ENCODE results near the gene HTT.

The HTT gene

GRCh38 chr4:3074078-3074845, at the start of gene HTT, which contains the start of gene HTT-AS:
Gene HTT, plus strand, starts transcription at chr4:3074681. Its CDS starts 145 bp downstream, at chr4:3074826.
Gene HTT-AS, minus strand, starts transcription at chr4:3074538.
- FAIRE-seq, result no peak

DNA sequence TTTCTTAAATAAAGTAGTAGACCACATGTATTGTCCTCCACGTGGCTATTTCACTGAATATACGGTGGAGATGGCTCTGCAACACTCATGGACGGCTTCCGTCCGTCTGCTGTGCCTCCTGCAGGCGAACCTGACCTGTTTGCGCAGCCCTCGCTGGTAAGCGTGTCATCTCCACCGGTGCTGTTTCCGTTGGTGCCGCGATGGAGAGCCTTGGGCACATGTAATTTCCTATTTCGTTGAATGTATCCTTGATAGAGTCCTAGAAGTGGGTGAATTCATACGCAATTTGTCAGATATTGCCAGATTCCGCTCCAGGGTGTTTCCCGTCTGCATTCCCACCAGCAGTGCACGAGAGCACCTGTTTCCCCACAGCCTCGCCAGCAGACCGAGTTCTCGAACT, 48.6 kb upstream of the HTT start:
- FAIRE-seq, result no peak

GRCh38 chr4:3026540-3026939, 47.9 kb upstream of the HTT start:
- no peak for FAIRE-seq

- no peak for FAIRE-seq
Measured at GRCh38 chr4:3029464-3029863, 45.0 kb upstream of the HTT start.

- no peak for FAIRE-seq
Measured at GRCh38 chr4:3030566-3031356, 43.7 kb upstream of the HTT start.

DNA sequence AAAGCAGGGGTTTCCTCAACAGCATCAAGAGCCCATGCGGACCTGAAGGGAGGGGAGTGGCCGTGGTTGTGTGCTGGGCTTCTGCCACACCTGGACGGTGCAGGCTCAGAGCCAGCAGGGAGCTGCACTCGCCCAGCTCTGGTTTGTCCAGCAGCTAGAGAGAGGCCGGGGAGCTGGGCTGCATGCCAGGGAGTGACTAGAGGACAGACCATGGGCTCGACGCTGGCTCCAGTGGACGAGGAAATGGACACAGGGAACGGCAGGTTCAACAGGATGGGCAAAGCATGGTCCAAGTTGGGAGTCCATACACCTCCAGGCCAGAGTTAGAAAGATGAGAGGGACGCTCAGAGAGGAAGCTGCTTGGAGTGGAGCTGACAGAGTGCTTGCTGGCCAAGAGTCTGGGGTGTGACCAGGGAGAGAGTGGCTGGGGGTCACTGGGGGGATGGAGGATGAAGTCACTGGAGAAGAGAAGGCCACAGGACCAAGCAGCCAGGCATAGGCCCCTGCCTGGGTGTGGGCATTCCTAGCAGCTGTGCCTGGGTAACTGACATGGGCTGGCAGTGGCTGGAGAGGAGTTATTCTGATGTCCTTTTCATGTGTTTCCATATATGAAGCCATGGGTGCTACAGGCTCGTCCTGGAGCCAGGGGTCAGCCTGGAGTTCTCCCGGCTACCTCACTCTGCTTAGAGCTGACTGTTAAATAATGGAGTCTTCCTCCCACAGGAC, 43.0 kb upstream of the HTT start:
- no peak for FAIRE-seq

DNA sequence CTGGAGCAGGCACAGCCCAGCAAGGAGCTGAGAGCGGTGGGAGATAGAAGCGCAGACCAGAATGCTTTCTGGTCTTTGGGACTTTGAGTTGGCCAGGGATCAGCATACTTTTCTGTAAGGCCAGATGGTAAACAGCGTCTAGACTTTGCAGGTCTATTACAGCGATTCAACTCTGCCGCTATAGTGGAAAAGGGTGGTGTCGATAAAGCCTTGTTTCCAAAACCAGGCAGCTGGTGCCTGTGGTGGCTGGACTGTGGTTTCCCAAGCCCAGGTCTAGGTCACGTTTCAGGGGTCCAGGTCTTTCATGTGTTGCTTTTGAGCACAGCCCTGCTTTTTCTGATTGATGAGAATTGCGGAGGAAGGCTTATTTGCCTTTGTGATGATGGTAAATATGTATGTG, 40.2 kb upstream of the HTT start:
- no peak for FAIRE-seq

DNA sequence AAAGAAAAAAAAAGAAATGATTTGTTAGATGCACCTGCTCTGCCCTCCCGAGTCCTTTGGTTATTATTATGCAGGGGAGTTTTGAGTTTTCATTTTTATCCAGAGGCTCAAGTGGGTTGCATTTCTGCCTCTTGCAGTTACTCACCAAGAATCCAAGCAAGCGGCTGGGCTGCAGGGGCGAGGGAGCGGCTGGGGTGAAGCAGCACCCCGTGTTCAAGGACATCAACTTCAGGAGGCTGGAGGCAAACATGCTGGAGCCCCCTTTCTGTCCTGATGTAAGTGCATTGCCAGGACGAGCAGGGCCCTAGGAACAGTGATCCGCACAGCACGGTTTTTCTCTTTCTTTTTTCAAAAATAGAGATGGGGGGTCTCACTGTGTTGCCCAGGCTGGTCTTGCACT, 39.2 kb upstream of the HTT start:
- no peak for FAIRE-seq

DNA sequence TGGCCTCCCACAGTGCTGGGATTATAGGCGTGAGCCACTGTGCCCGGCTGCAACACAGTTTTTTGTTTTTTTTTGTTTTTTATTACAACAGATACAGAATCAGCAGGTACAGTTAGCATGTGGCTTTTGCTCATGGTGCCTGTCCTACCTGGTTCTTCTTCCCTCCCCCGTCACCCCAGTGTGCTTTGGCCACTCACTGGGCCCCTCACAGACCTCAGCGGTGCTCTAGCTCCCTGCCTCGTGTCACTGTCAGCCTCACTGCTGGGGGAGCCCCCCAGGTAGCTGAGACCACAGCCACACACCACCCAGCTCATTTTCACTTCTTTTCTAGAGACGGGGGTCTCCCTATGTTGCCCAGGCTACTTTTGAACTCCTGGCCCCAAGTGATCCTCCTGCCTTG, 38.8 kb upstream of the HTT start:
- no peak for FAIRE-seq

DNA sequence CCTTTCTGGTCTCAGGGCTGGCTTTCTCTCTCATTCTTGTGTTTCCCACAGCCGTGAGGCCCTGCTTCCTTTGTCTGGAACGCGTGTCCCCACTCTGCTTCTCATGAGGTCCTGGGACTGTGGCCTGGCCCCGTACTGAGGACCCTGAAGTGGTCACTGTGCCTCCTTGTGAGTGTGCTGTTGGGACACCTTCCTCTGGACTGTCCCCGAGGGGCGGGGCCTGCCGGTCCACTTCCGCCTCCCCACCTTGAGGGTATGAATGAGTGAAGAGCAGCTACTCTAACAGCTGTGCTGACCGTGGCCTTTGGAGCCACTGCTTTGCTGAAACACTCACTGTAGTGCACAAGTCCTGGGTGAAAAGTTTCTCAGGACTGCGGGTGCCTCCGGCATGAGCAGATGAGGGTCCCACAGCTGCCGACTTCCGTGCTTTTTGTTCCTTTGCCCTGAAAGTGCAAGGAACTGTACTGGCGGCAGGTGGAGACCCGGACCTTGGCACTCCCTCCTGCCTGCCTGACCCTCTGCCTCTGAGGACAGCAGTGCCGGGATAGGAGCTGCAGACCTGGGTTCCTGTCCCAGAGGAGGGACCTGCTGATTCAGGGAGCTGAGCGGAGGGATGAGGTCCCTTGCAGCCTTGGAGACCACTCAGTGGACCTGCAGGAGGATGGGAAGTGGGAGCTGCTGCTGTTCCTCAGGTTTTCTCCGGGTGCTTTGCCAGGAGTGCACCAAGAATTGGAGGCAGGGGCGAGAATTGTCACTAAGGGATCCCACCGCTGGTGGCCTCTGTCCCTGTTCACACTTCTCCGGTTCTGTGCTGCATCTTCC, 38.1 kb upstream of the HTT start:
- FAIRE-seq, result no peak

- FAIRE-seq, result no peak
Measured at GRCh38 chr4:3037957-3038461, 36.5 kb upstream of the HTT start.

- FAIRE-seq, result no peak
Measured at GRCh38 chr4:3039706-3040366, 34.6 kb upstream of the HTT start.

DNA sequence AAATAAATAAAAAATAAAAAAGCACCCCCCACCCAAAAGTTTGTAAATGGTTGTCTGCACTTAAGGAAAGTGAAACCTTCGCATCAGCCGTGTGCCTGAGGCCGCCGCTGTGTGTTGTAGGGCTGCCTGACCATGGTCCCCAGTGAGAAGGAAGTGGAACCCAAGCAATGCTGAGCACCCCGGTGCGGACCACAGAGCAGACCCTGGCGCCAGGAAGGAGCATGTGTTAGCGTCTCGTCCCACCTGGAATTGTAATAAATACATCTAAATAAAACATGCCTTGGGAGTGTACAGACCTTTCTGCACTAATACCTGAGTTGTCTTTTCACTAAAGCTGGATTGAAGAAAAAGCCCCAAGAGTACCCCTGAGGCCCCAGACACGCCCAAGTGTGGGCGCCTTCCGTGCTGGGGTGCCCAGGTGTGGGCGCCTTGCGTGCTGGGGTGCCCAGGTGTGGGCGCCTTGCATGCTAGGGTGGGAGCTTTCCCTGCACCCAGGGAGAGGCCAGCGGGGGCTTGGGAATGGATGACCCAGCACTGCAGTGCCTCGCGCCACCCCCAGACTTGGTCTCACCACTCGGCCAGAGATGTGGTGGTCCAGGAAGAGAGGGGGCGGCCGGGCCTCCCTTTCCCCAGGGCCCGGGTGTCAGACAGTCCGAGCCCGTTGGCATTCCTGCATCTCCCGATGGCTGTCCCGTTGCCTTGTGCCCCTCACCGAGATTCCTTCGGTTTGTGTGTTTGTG, 33.9 kb upstream of the HTT start:
- no peak for FAIRE-seq

DNA sequence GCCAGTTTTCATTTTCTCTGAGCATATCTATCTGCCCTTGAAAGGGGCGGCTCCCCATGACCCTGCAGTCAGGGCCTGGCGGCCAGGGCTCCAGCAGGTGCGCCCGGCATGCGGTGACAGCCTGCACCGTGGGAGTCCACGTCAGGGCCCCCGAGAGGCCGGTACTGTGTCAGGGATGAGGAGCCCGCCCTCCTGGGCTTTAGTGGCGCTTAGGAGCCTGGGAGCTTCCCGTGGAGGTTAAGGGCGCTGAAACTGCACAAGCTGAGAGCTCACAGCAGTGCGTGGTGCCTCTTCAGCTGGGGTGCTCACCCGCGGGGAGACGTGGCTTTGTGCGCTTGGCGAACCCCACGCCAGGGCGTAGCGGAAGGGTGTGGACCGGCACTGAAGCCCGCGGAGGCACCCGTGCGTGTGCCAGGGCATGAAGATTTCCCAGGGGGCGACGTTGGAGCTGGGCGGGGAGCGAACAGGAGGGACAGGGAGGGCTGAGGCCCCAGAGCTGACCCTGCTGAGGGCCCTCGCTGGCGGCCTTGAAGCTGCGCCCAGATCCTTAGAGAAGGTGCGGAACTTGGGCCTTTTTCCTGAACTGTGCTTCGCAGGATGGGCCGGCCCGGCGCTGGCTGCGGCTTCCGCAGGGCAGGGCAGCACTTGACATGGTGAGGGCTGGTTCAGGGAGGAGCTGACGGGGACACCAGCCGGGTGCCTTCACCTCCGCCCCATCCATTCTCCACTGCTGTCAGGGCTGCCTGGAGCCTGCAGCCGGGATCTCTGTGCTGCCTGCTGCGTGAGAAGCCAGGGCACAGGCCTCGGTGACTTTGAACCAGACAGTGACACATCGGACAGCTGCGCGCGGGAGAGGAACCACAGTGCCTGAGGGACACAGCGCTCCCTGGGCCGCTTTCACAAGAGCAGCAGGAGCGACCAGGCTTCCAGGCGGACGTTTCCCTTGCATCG, 33.0 kb upstream of the HTT start:
- FAIRE-seq, result no peak

GRCh38 chr4:3042226-3042625, 32.3 kb upstream of the HTT start:
- no peak for FAIRE-seq

- FAIRE-seq, result no peak
Measured at GRCh38 chr4:3043282-3044020, 31.0 kb upstream of the HTT start.

GRCh38 chr4:3044870-3045819, 29.3 kb upstream of the HTT start:
- FAIRE-seq, result no peak

- FAIRE-seq, result no peak
Measured at GRCh38 chr4:3046162-3046561, 28.3 kb upstream of the HTT start.

Measured in endometrium (tissue), 2 donors.